Thoracic aorta (tissue), 2 donors: ENCODE results near the gene VMAC. TPM values are rescaled to one million over a fixed set of nuclear protein-coding genes. Genes with fewer than 3 reads are reported as not detected.
A peak's percentile ranks its signal among the peaks of the same experiment; 100 is the strongest.

Experiments used
- ATAC-seq: fragments of 150-250 bp; one replicate; pipeline ENCODE4 v1.8.0; 2017; ENCODE audit warnings: low read depth; ENCODE audit not compliant: insufficient number of reproducible peaks, low FRiP score
- DNase-seq: peaks from one replicate; pipeline ENCODE4 v3.0.0-alpha.2; 2020; ENCODE audit warnings: low spot score
- H3K27ac ChIP-seq, 2 donors: fragments of 200-600 bp; sonication (generic); 1 replicate in 1 of 2; 2 replicates in 1 of 2; pipeline ENCODE4 v1.5.1; 2016; ENCODE audit warnings: mild to moderate bottlenecking in 2 of 2, moderate library complexity in 2 of 2
- H3K27me3 ChIP-seq: fragments of 200-600 bp; sonication (generic); replicated peaks from 2 replicates; pipeline ENCODE4 v1.6.0; 2016; ENCODE audit warnings: mild to moderate bottlenecking; ENCODE audit not compliant: insufficient read depth
- H3K36me3 ChIP-seq: fragments of 200-600 bp; sonication (generic); one replicate; pipeline ENCODE4 v1.5.1; 2016
- H3K4me1 ChIP-seq, 2 donors: fragments of 200-600 bp; sonication (generic); 1 replicate in 1 of 2; 2 replicates in 1 of 2; pipeline versions ENCODE4 v1.5.1 to v1.6.0; 2016; ENCODE audit warnings: low read depth in 2 of 2, mild to moderate bottlenecking in 1 of 2; ENCODE audit not compliant: control insufficient read depth in 1 of 2
- H3K4me3 ChIP-seq: fragments of 200-600 bp; sonication (generic); 2 replicates; pipeline ENCODE4 v1.5.1; 2016; ENCODE audit warnings: mild to moderate bottlenecking
- H3K9me3 ChIP-seq: fragments of 200-600 bp; sonication (generic); 2 replicates; pipeline ENCODE4 v1.5.1; 2016
- total RNA-seq, 2 donors: library from RNA; depleted of rRNA; stranded (reverse); fragments of >200 nt; gene quantifications; one replicate each; pipeline versions ENCODE4 v1.1.0 to v1.2.3, GENCODE V29; 2016
- TF ChIP-seq, protein P1 (sequence below): fragments of 200-600 bp; sonication (generic); IDR thresholded peaks from one replicate; pipeline ENCODE4 v1.5.1; 2019; ENCODE audit warnings: antibody characterized with exemption

Gene VMAC
- total RNA-seq, 2 donors from 2014 or later: 13.3 to 13.6 TPM

DNA sequence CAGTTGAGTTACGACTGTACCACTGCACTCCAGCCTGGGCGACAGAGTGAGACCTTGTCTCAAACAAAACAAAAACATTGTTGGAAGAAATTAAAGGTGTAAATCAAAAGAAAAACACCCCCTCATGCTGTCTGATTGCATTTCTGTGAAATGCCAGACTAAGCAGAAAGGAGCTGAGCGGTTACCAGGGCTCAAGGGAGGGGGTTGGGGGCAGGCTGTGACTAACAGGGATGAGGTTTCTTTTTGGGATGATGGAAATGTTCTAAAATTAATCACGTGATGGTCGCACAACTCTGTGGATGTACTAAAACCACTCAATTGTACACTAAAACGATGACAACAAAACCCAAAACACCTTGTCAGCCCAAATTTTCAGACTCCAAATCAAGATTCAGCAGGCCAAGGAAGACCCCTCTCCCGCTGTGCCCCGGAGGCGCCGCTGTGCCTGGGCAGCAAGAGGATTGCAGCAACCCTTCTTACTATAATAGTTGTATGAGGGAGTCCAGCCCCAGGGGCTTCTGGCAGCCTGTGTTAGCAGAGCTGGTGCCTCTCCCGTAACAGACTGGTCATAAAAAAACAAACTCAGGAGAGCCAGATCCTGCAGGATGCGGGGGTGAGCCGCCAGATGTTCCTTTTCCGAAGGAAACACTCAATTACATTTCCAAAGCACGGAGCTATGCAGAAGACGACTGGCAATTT is 30.3 kb downstream of the VMAC start:
- Histone ChIP-seq H3K36me3 (peaks cover 30% of the 10 kb centered on the region), H3K4me3 (no peak overlapping the region), H3K4me1 (peaks cover 4 to 19% of the 10 kb centered on the region in 2 donors), H3K27ac (peak overlapping the region; percentile 15 to 25), H3K9me3 (no peaks in the 10 kb centered on the region), H3K27me3 (no peaks in the 10 kb centered on the region)
- TF ChIP-seq, protein P1, sequence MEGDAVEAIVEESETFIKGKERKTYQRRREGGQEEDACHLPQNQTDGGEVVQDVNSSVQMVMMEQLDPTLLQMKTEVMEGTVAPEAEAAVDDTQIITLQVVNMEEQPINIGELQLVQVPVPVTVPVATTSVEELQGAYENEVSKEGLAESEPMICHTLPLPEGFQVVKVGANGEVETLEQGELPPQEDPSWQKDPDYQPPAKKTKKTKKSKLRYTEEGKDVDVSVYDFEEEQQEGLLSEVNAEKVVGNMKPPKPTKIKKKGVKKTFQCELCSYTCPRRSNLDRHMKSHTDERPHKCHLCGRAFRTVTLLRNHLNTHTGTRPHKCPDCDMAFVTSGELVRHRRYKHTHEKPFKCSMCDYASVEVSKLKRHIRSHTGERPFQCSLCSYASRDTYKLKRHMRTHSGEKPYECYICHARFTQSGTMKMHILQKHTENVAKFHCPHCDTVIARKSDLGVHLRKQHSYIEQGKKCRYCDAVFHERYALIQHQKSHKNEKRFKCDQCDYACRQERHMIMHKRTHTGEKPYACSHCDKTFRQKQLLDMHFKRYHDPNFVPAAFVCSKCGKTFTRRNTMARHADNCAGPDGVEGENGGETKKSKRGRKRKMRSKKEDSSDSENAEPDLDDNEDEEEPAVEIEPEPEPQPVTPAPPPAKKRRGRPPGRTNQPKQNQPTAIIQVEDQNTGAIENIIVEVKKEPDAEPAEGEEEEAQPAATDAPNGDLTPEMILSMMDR: no peak
- DNase-seq: no peak
- no peak for ATAC-seq

DNA sequence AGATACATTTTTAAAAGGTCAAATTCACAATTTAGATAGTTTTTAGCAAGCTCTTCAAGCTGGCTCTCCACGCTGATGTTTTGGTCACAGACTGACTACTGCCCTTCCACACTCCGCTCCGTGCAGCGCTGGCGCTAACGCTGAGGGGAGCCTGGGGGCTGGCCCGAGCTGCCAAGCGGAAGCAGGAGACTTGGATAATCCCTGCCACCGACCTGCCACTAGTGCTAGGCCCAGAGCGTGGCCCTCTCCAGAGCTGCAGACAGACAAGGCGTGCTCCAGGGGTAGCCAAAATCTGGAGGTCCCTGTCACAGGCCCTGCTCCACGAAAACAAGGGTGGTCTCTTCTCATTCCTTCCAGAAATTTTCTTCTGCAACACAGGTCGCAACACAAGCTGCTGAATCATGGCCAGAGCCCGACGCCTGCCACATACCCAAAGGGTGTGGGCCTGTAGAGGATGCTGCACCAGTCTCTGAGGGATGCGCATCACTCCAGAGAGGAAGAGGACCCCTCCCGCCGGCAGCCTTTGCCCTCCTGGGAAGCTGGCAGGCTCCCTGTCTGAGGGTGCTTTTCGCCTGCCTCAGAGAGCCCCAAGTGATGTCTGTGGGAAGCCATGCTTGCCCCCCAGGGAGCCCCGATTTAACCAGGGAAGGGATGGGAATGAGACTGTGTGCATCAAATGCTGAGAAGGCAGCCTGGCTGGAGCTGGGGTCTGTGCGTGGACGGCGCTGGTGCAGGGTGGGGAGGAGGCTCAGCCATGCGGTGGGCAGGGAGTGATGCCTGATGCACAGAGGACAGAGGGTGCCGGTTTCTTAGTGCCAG is 31.0 kb downstream of the VMAC start:
- peaks cover 30% of the 10 kb centered on the region for H3K36me3 ChIP-seq
- ATAC-seq (no peak), DNase-seq (no peak)
- peak overlapping the region in 1 of 2 donors; percentile 15 for H3K27ac ChIP-seq
- no peaks in the 10 kb centered on the region for H3K27me3 ChIP-seq
- peaks cover 4 to 19% of the 10 kb centered on the region in 2 donors for H3K4me1 ChIP-seq
- TF ChIP-seq, protein P1: no peak
- H3K4me3 ChIP-seq: no peak overlapping the region
- H3K9me3 ChIP-seq: no peaks in the 10 kb centered on the region

DNA sequence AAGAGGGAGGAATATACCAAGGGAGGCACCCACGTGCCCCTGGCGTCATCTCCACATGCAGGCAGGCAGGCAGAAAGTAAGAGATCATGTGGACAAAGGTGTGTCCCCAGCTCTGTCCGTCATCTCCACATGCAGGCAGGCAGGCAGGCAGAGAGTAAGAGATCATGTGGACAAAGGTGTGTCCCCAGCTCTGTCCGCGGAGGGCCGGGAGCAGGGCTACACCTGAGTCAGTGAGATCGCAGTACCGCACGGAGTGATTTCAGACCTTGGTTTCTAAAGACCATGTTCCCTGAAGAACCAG is 31.6 kb downstream of the VMAC start:
- Histone ChIP-seq H3K4me1 (peaks cover 4 to 19% of the 10 kb centered on the region in 2 donors), H3K27me3 (no peaks in the 10 kb centered on the region), H3K36me3 (peaks cover 34% of the 10 kb centered on the region), H3K9me3 (no peaks in the 10 kb centered on the region), H3K4me3 (no peak overlapping the region), H3K27ac (no peak overlapping the region)
- DNase-seq (no peak), ATAC-seq (no peak)
- TF ChIP-seq, protein P1: no peak

DNA sequence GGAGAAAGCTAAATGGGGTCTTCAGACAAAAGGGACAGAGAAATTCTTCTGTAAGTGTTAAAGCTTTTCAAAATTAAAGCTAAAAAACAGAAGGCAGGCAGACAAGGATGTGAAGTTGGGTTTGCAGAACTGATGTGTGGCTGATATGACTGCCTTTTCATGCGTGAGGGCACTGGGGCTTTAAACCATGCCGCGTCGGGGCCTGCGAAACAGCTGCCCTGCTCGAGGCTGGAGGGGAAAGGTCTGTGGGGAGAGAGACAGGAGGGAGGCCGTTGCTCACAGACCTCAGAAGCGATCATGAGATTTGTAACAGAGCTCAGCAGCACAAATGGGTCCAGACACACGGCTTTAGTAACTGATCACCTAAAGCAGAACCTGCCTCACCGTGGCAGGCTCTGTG is 32.9 kb downstream of the VMAC start:
- Histone ChIP-seq H3K9me3 (no peaks in the 10 kb centered on the region), H3K27me3 (no peaks in the 10 kb centered on the region), H3K27ac (no peak overlapping the region), H3K36me3 (peaks cover 30% of the 10 kb centered on the region), H3K4me1 (peaks cover 4 to 19% of the 10 kb centered on the region in 2 donors), H3K4me3 (no peak overlapping the region)
- ATAC-seq: no peak
- DNase-seq: no peak
- TF ChIP-seq, protein P1: no peak
